Kidney (tissue), 14 donors: ENCODE results near the gene PSMC4. TPM values are rescaled to one million over a fixed set of nuclear protein-coding genes. Genes with fewer than 3 reads are reported as not detected.

ENCODE experiments used
- DNase-seq, 5 donors: peaks; one replicate each; pipeline ENCODE4 v3.0.0-alpha.2; 2013 to 2020
- FAIRE-seq: peaks from 2 replicates; lab custom pipeline; 2012; peaks lifted over from hg19 to GRCh38; lab: Jason Lieb, UNC
- H3K27ac ChIP-seq, 2 donors: one replicate each; pipeline ENCODE4 v1.7.0; 2013; ENCODE audit warnings: low read depth in 2 of 2, low read length in 2 of 2, inconsistent platforms in 1 of 2
- H3K27me3 ChIP-seq: one replicate; pipeline ENCODE4 v1.7.1; 2013; ENCODE audit warnings: low read length, inconsistent platforms; ENCODE audit not compliant: control insufficient read depth, insufficient read depth
- H3K36me3 ChIP-seq, 3 donors: one replicate each; pipeline versions ENCODE4 v1.7.0 to v1.7.1; 2013; ENCODE audit warnings: low read length in 3 of 3, control low read depth in 1 of 3, inconsistent platforms in 1 of 3; ENCODE audit not compliant: insufficient read depth in 3 of 3, control insufficient read depth in 2 of 3
- H3K4me1 ChIP-seq, 3 donors: one replicate each; pipeline versions ENCODE4 v1.7.0 to v1.7.1; 2013; ENCODE audit warnings: low read length in 3 of 3, inconsistent platforms in 1 of 3, low read depth in 1 of 3; ENCODE audit not compliant: control insufficient read depth in 2 of 3, insufficient read depth in 2 of 3
- H3K4me3 ChIP-seq, 3 donors: one replicate each; pipeline versions ENCODE4 v1.7.0 to v1.8.1; 2013; ENCODE audit warnings: low read length in 3 of 3, control low read depth in 1 of 3, inconsistent platforms in 1 of 3
- H3K9ac ChIP-seq, 3 donors: one replicate each; pipeline versions ENCODE4 v1.7.0 to v1.7.1; 2013; ENCODE audit warnings: low read length in 3 of 3, control low read depth in 1 of 3, inconsistent platforms in 1 of 3
- H3K9me3 ChIP-seq, 3 donors: one replicate each; pipeline versions ENCODE4 v1.7.0 to v1.7.1; 2013; ENCODE audit warnings: low read length in 3 of 3, control low read depth in 1 of 3, inconsistent platforms in 1 of 3; ENCODE audit not compliant: control insufficient read depth in 2 of 3, insufficient read depth in 1 of 3
- CTCF ChIP-seq: IDR thresholded peaks from 3 replicates; pipeline ENCODE4 v1.5.1; 2012; ENCODE audit warnings: mild to moderate bottlenecking, moderate library complexity, borderline replicate concordance; ENCODE audit not compliant: insufficient read depth; ENCODE audit errors: extremely low read depth
- intact Hi-C: fragments of 100-400 bp; cut with DNase I; formaldehyde crosslinking; loops from one replicate; pipeline ENCODE4 v1.11.1; 2022
- polyA plus RNA-seq: library from polyadenylated mRNA; stranded (reverse); fragments of 350-450 nt; fragmentation: Illumina TruSeq; extraction: RNeasy Lipid Tissue Mini Kit (QIAGEN cat#74804); gene quantifications from one replicate; pipeline ENCODE4 v1.2.3, GENCODE V29; 2014; ENCODE audit warnings: low read depth, low replicate concordance; ENCODE audit not compliant: insufficient read depth
- total RNA-seq: library from RNA; stranded (reverse); fragmentation: NEBNext Ultra II Directional; extraction: Animal tissue kit (Norgen Biotek cat#: 25700); gene quantifications from one replicate; pipeline ENCODE4 v1.2.1, GENCODE V29; 2021
- donor health status: control.
- donor health status: control.
- donor health status: control.
- donor health status: control.
- donor health status: control.
- donor health status: DM: yes; HTN: yes; CAD: no.
- donor health status: Normal renal cell carcinoma (clear cell type).

Gene PSMC4
- total and polyA plus RNA-seq, 2 donors from 2014 or later = 84.7 to 113 TPM

GRCh38 chr19:39994361-39994760 lies 23.4 kb downstream of the PSMC4 start:
- FAIRE-seq = no peak
- no peaks in the 10 kb centered on the region for H3K36me3 ChIP-seq
- intact Hi-C loops = no loop called here
- H3K27me3 ChIP-seq = no peaks in the 10 kb centered on the region
- peak overlapping the region in 1 of 3 donors; percentile 26 for H3K4me3 ChIP-seq
- H3K27ac ChIP-seq = peak overlapping the region in 1 of 2 donors; percentile 36
- peak in 1 of 5 donors; percentile 23 for DNase-seq
- peaks cover 0 to 16% (median 6%) of the 10 kb centered on the region in 3 donors for H3K4me1 ChIP-seq
- TF ChIP-seq CTCF = no peak
- no peak overlapping the region for H3K9ac ChIP-seq
- no peaks in the 10 kb centered on the region for H3K9me3 ChIP-seq

GRCh38 chr19:39995794-39996193 lies 24.8 kb downstream of the PSMC4 start:
- Histone ChIP-seq H3K4me1 (peaks cover 0 to 16% (median 6%) of the 10 kb centered on the region in 3 donors), H3K9me3 (no peaks in the 10 kb centered on the region), H3K27ac (no peak overlapping the region), H3K4me3 (peak overlapping the region in 2 of 3 donors; percentile 86 to 97), H3K36me3 (no peaks in the 10 kb centered on the region), H3K9ac (no peak overlapping the region), H3K27me3 (no peaks in the 10 kb centered on the region)
- intact Hi-C loops = no loop called here
- DNase-seq (peak in 1 of 5 donors; percentile 6), FAIRE-seq (no peak)
- TF ChIP-seq CTCF = no peak

GRCh38 chr19:39996218-39996810 lies 25.3 kb downstream of the PSMC4 start:
- FAIRE-seq = no peak
- intact Hi-C loops = no loop called here

More at GRCh38 chr19:39996218-39996810, 25.3 kb downstream of the PSMC4 start:
- Histone ChIP-seq H3K27ac (peak overlapping the region; percentile 88), H3K27me3 (no peaks in the 10 kb centered on the region), H3K36me3 (no peaks in the 10 kb centered on the region), H3K4me3 (peak overlapping the region; percentile 86 to 97 (median 95)), H3K9me3 (no peaks in the 10 kb centered on the region), H3K4me1 (peaks cover 0 to 16% (median 6%) of the 10 kb centered on the region in 3 donors), H3K9ac (peak overlapping the region; percentile 83 to 88 (median 85))
- peak in 2 of 5 donors; percentile 47 to 54 for DNase-seq
- no peak for TF ChIP-seq CTCF
